Measurements from ENCODE around the gene RAPGEF4. TPM values are rescaled to one million over a fixed set of nuclear protein-coding genes. Genes with fewer than 3 reads are reported as not detected.

The RAPGEF4 gene
- polyA plus RNA-seq, 1 donor: 9.4 TPM

GRCh38 chr2:173094731-173095130 lies 359.1 kb downstream of the RAPGEF4 start:
- no peak for DNase-seq
- Histone ChIP-seq H3K36me3 (ENCODE audit: control insufficient read depth, insufficient read depth, low read length) (peaks cover 5% of the 10 kb centered on the region), H3K4me1 (ENCODE audit: control insufficient read depth, insufficient read depth, low read length) (no peaks in the 10 kb centered on the region), H3K27ac (ENCODE audit: low read length) (no peak overlapping the region), H3K4me3 (ENCODE audit: low read length) (no peak overlapping the region), H3K27me3 (ENCODE audit: control insufficient read depth, insufficient read depth, low read length) (no peaks in the 10 kb centered on the region), H3K9me3 (ENCODE audit: control insufficient read depth, low read depth, low read length) (no peaks in the 10 kb centered on the region)
- 100% methylated on average over 1 of the region's 1 CpG for WGBS (ENCODE audit: insufficient coverage, low lambda C conversion rate)

- no peak for DNase-seq
- no peaks in the 10 kb centered on the region for H3K9me3 ChIP-seq (ENCODE audit: control insufficient read depth, low read depth, low read length)
- 71% methylated on average over 1 of the region's 1 CpG for WGBS (ENCODE audit: insufficient coverage, low lambda C conversion rate)
- no peaks in the 10 kb centered on the region for H3K27me3 ChIP-seq (ENCODE audit: control insufficient read depth, insufficient read depth, low read length)
- H3K27ac ChIP-seq (ENCODE audit: low read length): no peak overlapping the region
- no peaks in the 10 kb centered on the region for H3K4me1 ChIP-seq (ENCODE audit: control insufficient read depth, insufficient read depth, low read length)
- H3K36me3 ChIP-seq (ENCODE audit: control insufficient read depth, insufficient read depth, low read length): peaks cover 8% of the 10 kb centered on the region
- H3K4me3 ChIP-seq (ENCODE audit: low read length): no peak overlapping the region
Observed at GRCh38 chr2:173095356-173095755, 359.7 kb downstream of the RAPGEF4 start.

DNA sequence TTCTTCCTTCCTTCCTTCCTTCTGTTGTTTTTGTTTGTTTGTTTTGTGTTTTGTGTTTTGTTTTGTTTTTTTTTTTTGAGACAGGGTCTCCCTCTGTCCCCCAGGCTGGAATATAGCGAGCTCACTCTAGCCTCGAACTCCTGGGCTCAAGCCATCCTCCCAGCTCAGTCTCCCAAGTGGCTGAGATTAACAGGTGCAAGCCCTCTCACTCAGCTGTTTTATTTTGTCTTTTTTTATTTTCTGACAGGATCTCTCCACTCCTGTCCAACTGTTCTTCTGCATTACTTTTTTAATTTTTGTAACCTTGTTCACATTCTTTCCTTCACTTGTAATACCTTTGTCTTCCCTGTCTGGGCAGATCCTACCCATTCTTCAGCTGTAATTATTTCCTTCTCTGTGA lies 363.6 kb downstream of the RAPGEF4 start:
- H3K4me1 ChIP-seq (ENCODE audit: control insufficient read depth, insufficient read depth, low read length): no peaks in the 10 kb centered on the region
- H3K36me3 ChIP-seq (ENCODE audit: control insufficient read depth, insufficient read depth, low read length): peaks cover 5% of the 10 kb centered on the region
- H3K27me3 ChIP-seq (ENCODE audit: control insufficient read depth, insufficient read depth, low read length): no peaks in the 10 kb centered on the region
- no peak overlapping the region for H3K27ac ChIP-seq (ENCODE audit: low read length)
- no peak for DNase-seq
- H3K9me3 ChIP-seq (ENCODE audit: control insufficient read depth, low read depth, low read length): no peaks in the 10 kb centered on the region
- no peak overlapping the region for H3K4me3 ChIP-seq (ENCODE audit: low read length)
- WGBS (ENCODE audit: insufficient coverage, low lambda C conversion rate): 93% methylated on average over 2 of the region's 2 CpGs

DNA sequence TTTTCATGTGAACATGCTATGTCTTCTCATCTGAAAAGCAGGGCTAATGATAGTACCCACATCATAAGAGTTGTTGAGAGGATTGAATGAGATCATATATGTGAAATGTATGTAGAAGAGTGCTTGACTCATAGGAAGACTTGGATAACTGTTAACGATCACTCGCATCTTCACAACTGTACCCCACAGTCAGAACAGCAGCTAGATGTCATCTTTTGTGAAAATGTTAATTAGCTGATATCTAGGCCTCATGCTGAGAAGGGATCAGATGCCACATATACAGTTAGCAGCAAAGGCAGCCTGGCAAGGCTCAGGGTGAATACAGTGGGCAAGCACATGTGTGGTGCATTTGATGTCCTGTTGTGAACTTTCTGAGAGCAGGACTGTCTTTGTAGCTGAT lies 364.2 kb downstream of the RAPGEF4 start:
- Histone ChIP-seq H3K27ac (ENCODE audit: low read length) (no peak overlapping the region), H3K9me3 (ENCODE audit: control insufficient read depth, low read depth, low read length) (no peaks in the 10 kb centered on the region), H3K27me3 (ENCODE audit: control insufficient read depth, insufficient read depth, low read length) (no peaks in the 10 kb centered on the region), H3K36me3 (ENCODE audit: control insufficient read depth, insufficient read depth, low read length) (peaks cover 5% of the 10 kb centered on the region), H3K4me3 (ENCODE audit: low read length) (no peak overlapping the region), H3K4me1 (ENCODE audit: control insufficient read depth, insufficient read depth, low read length) (no peaks in the 10 kb centered on the region)
- WGBS (ENCODE audit: insufficient coverage, low lambda C conversion rate): 100% methylated on average over 2 of the region's 2 CpGs
- DNase-seq: no peak

DNA sequence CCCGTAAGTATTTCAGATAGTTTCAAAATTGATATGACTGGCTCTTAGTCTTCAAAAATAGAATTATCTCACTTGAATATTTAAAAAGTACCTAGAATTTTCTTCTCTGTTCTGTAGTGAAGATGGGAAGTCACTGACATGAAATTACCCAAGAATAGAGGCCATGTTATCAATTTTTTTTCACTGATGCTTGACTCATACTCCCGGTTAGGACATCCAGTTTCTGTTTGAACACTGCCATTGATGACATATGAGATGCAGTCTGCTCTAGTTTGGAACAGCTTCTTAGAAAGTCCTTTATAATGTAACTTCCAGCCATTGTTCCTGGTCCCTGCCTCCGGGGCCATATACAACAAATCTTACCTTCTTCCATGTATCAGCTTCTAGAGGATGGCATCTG lies 366.0 kb downstream of the RAPGEF4 start:
- Histone ChIP-seq H3K4me1 (ENCODE audit: control insufficient read depth, insufficient read depth, low read length) (no peaks in the 10 kb centered on the region), H3K27me3 (ENCODE audit: control insufficient read depth, insufficient read depth, low read length) (no peaks in the 10 kb centered on the region), H3K9me3 (ENCODE audit: control insufficient read depth, low read depth, low read length) (no peaks in the 10 kb centered on the region), H3K27ac (ENCODE audit: low read length) (no peak overlapping the region), H3K4me3 (ENCODE audit: low read length) (no peak overlapping the region), H3K36me3 (ENCODE audit: control insufficient read depth, insufficient read depth, low read length) (peaks cover 5% of the 10 kb centered on the region)
- no peak for DNase-seq
- WGBS (ENCODE audit: insufficient coverage, low lambda C conversion rate): 100% methylated on average over 2 of the region's 3 CpGs

Other genes starting within 250 kb of the RAPGEF4 start
- 13.8 TPM for gene PDK1, start 179.8 kb upstream of the RAPGEF4 start, polyA plus RNA-seq